Bronchial epithelial cell (primary cell): ENCODE measurements around the gene CMIP. TPM values are rescaled to one million over a fixed set of nuclear protein-coding genes. Genes with fewer than 3 reads are reported as not detected.

Experiments
- DNase-seq: peaks from one replicate; pipeline ENCODE4 v3.0.0-alpha.2; 2010; ENCODE audit warnings: low read depth
- FAIRE-seq: peaks from 2 replicates; lab custom pipeline; 2011; peaks lifted over from hg19 to GRCh38; lab: Jason Lieb, UNC
- H3K27me3 ChIP-seq: 2 replicates; pipeline ENCODE4 v1.5.1; 2011; ENCODE audit warnings: low read length; ENCODE audit not compliant: control insufficient read depth, insufficient read depth
- H3K36me3 ChIP-seq: 2 replicates; pipeline ENCODE4 v1.5.1; 2011; ENCODE audit warnings: low read length; ENCODE audit not compliant: control insufficient read depth, insufficient read depth
- H3K4me3 ChIP-seq: 2 replicates; pipeline ENCODE4 v1.5.1; 2011; ENCODE audit warnings: mild to moderate bottlenecking, low read depth, low read length, control low read depth
- CTCF ChIP-seq: IDR thresholded peaks from 2 replicates; pipeline ENCODE4 v1.5.1; 2011; ENCODE audit warnings: mild to moderate bottlenecking, moderate library complexity, low read length, control low read depth, inconsistent platforms; ENCODE audit not compliant: insufficient read depth, severe bottlenecking
- total RNA-seq: library from RNA; depleted of rRNA; stranded (reverse); fragments of >200 nt; gene quantifications from 2 replicates; pipeline ENCODE4 v1.2.1, GENCODE V29; 2014

The CMIP gene
- total RNA-seq, 1 donor from 2014 or later: 21.1 TPM

GRCh38 chr16:81456523-81457325, 12.1 kb downstream of the CMIP start:
- no peak for FAIRE-seq
- Histone ChIP-seq H3K27me3 (no peaks in the 10 kb centered on the region), H3K36me3 (peaks cover 25% of the 10 kb centered on the region), H3K4me3 (no peak overlapping the region)
- no peak for DNase-seq
- TF ChIP-seq CTCF: no peak

- Histone ChIP-seq H3K36me3 (peaks cover 23% of the 10 kb centered on the region), H3K4me3 (no peak overlapping the region), H3K27me3 (no peaks in the 10 kb centered on the region)
- no peak for FAIRE-seq
- DNase-seq: peak; percentile 54
- TF ChIP-seq CTCF: no peak
Measured at GRCh38 chr16:81457326-81458133, 12.9 kb downstream of the CMIP start.

GRCh38 chr16:81458149-81458669, 13.6 kb downstream of the CMIP start:
- Histone ChIP-seq H3K36me3 (peaks cover 23% of the 10 kb centered on the region), H3K4me3 (no peak overlapping the region), H3K27me3 (no peaks in the 10 kb centered on the region)
- TF ChIP-seq CTCF: no peak
- FAIRE-seq (no peak), DNase-seq (no peak)

- DNase-seq (no peak), FAIRE-seq (peak; percentile 32)
- H3K27me3 ChIP-seq: no peaks in the 10 kb centered on the region
- H3K4me3 ChIP-seq: no peak overlapping the region
- H3K36me3 ChIP-seq: peaks cover 24% of the 10 kb centered on the region
- TF ChIP-seq CTCF: no peak
Measured at GRCh38 chr16:81458827-81459598, 14.4 kb downstream of the CMIP start.

GRCh38 chr16:81460075-81460474, 15.5 kb downstream of the CMIP start:
- H3K36me3 ChIP-seq: peaks cover 26% of the 10 kb centered on the region
- no peak for DNase-seq
- no peak for FAIRE-seq
- TF ChIP-seq CTCF: no peak
- H3K27me3 ChIP-seq: no peaks in the 10 kb centered on the region
- H3K4me3 ChIP-seq: no peak overlapping the region
